ENCODE data around the gene MTHFD1L.

DNA sequence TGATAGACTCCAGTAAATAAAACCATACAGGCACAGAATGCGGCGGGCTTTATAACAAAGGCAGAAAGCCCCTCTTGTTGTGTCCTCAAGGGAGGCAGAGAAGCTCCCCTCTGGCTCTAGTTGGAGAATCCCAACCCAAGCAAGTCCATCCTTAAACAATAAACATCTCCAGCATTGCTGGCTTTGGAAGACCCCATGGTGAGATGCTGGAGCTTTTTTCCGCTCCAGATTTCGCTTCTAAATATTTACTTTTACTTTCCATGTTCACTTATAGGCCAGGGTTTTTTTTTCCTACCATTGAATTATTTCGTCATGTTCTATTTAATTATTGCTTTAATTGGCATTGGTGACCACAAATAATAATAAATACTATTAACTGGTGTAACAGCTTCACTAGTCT lies 176.2 kb downstream of the MTHFD1L start:
- TF ChIP-seq SUZ12 (IDR thresholded peaks at IDR 0.05) (no peak), BHLHE40 (IDR thresholded peaks at IDR 0.05; ENCODE audit: borderline replicate concordance) (no peak)
